ENCODE results near the gene PLA2G6. TPM values are rescaled to one million over a fixed set of nuclear protein-coding genes. Genes with fewer than 3 reads are reported as not detected.

Gene PLA2G6
- total and polyA plus RNA-seq, 2 of the 4 experiments (the other 2 are of a cell fraction) = 6.1 to 10.3 TPM

- Histone ChIP-seq H2BK5ac (ENCODE audit: low read depth, low read length, poor library complexity, severe bottlenecking) (peak overlapping the region; percentile 96), H2AK9ac (replicated peaks; ENCODE audit: low read depth, low read length, poor library complexity) (peak overlapping the region; percentile 98), H2AK5ac (ENCODE audit: low read depth, low read length) (peak overlapping the region; percentile 89; the same call in 1 of the 2 replicates), H4K5ac (ENCODE audit: low read depth, low read length) (peak overlapping the region; percentile 70), H2BK15ac (ENCODE audit: low read depth, low read length) (peak overlapping the region; percentile 74; the same call in 1 of the 3 replicates), H3K56ac (ENCODE audit: extremely low read depth, insufficient read depth, low read length) (peak overlapping the region; percentile 43), H3K79me1 (ENCODE audit: low read depth in 1 of 2, low read length in 2 of 2) (peaks cover 3 to 57% of the 10 kb centered on the region in 2 experiments; a peak in 3 of 4 replicates), H3K9me3 (ENCODE audit: control insufficient read depth, insufficient read depth, low read length) (no peaks in the 10 kb centered on the region), H2BK120ac (ENCODE audit: low read depth, low read length) (peak overlapping the region; percentile 35; the same call in 1 of the 2 replicates), H3K27me3 (ENCODE audit: control insufficient read depth, insufficient read depth, low read length) (no peaks in the 10 kb centered on the region), H3K4me2 (ENCODE audit: low read depth, low read length) (peak overlapping the region; percentile 99), H3K18ac (ENCODE audit: low read depth, low read length) (peak overlapping the region; percentile 69), H3K9me1 (ENCODE audit: insufficient read depth, low read length) (peaks cover 28% of the 10 kb centered on the region), H2AFZ (replicated peaks; ENCODE audit: low read length, poor library complexity) (peak overlapping the region; percentile 75), H3K9ac (ENCODE audit: low read depth, low read length) (peak overlapping the region; percentile 95), H4K20me1 (ENCODE audit: insufficient read depth, low read length) (peaks cover 57% of the 10 kb centered on the region), H3K14ac (replicated peaks; ENCODE audit: low read depth, low read length) (peak overlapping the region; percentile 79), H3K4me3 (ENCODE audit: insufficient read depth, low read depth, low read length) (peak overlapping the region; percentile 67), H3K27ac (ENCODE audit: insufficient read depth, low read length) (peak overlapping the region; percentile 96), H3K4ac (ENCODE audit: low read depth, low read length) (peak overlapping the region; percentile 87), H4K8ac (ENCODE audit: low read depth in 2 of 2, low read length in 2 of 2) (peak overlapping the region; percentile 69 to 72), H3K36me3 (ENCODE audit: control insufficient read depth, insufficient read depth, low read length) (0 out of 2 replicates have a peak, but pooled peaks cover 1% of the 10 kb centered on the region), H3K4me1 (ENCODE audit: control insufficient read depth, insufficient read depth, low read length) (peaks cover 24% of the 10 kb centered on the region), H2BK20ac (ENCODE audit: low read depth, low read length) (no peak overlapping the region), H3K23ac (ENCODE audit: low read depth, low read length) (peak overlapping the region; percentile 93), H4K91ac (ENCODE audit: insufficient read depth, low read depth, low read length) (peak overlapping the region; percentile 81)
- no TSS peak for BruUV-seq (replicated peaks)
- DNase-seq = peak; percentile 53
- no peak for TF ChIP-seq BHLHE40 (IDR thresholded peaks at IDR 0.05; ENCODE audit: low read depth, low read length)
- TF ChIP-seq CHD1 (IDR thresholded peaks at IDR 0.05; ENCODE audit: low read depth, low read length) = no peak
- TF ChIP-seq MAFK (IDR thresholded peaks at IDR 0.05; ENCODE audit: low read depth, low read length) = no peak
- TF ChIP-seq NFE2L2 (IDR thresholded peaks at IDR 0.05; ENCODE audit: low read depth, low read length) = no peak
- TF ChIP-seq ELK1 (IDR thresholded peaks at IDR 0.05; ENCODE audit: borderline replicate concordance, low read depth, low read length) = no peak
- no peak for TF ChIP-seq CEBPB (IDR thresholded peaks at IDR 0.05; ENCODE audit: low read depth, low read length)
- TF ChIP-seq MXI1 (IDR thresholded peaks at IDR 0.05; ENCODE audit: borderline replicate concordance, low read depth, low read length) = no peak
- TF ChIP-seq RAD21 (IDR thresholded peaks at IDR 0.05; ENCODE audit: low read length) = no peak
- TF ChIP-seq CTCF (conservative IDR thresholded peaks at IDR 0.05; ENCODE audit: low read depth, low read length) = no peak
- no peak for TF ChIP-seq RCOR1 (IDR thresholded peaks at IDR 0.05; ENCODE audit: insufficient replicate concordance, low read length)
- no peak for TF ChIP-seq USF2 (IDR thresholded peaks at IDR 0.05; ENCODE audit: low read depth, low read length)
- TF ChIP-seq POLR2A (IDR thresholded peaks at IDR 0.05; ENCODE audit: low read depth, low read length) = no peak; the same call in none of the 2 replicates
- intact Hi-C loops (cut with micrococcal nuclease) (no loop called here), dilution Hi-C loops (cut with HindIII; ENCODE audit: low sequenced_read_pairs, unreplicated experiment) (no loop called here), in situ Hi-C loops (cut with MboI; ENCODE audit: low sequenced_read_pairs) (no loop called here)
- 20% methylated on average over 3 of the region's 19 CpGs; no CpG with 5 or more reads in 1 of the 2 experiments for WGBS, 2 experiments (ENCODE audit: extremely low coverage in 2 of 2, insufficient read length in 1 of 2)
- ChIA-PET CTCF (no interaction called here), POLR2A (ENCODE audit: unreplicated experiment) (no interaction called here)
- ATAC-seq (ENCODE audit: low read depth) = no peak
These were observed 21.6 kb upstream of the PLA2G6 start for GRCh38 chr22:38203090-38203810.

Measured in IMR-90 (cell line).